GM12891 (cell line): ENCODE data around the gene DAGLB.

Source experiments
- POLR2A ChIP-seq: IDR thresholded peaks from 2 replicates; pipeline ENCODE4 v1.6.1; 2011; ENCODE audit warnings: low read depth, low read length, control low read depth
- POLR2AphosphoS5 ChIP-seq: IDR thresholded peaks from 2 replicates; pipeline ENCODE4 v1.6.1; 2011; ENCODE audit warnings: low read depth, low read length, control low read depth

GRCh38 chr7:6451224-6451705 lies 3.5 kb upstream of the DAGLB start:
- no peak for TF ChIP-seq POLR2AphosphoS5
- no peak for TF ChIP-seq POLR2A
